H1 (cell line): ENCODE results near the gene RNGTT. TPM values are rescaled to one million over a fixed set of nuclear protein-coding genes. Genes with fewer than 3 reads are reported as not detected.

Experiments used
- CTCF ChIA-PET: fragments of 300-600 bp; sonication (Branson Sonifier 250); formaldehyde crosslinking; loops from one replicate; lab custom pipeline; 2021; ENCODE audit not compliant: partially characterized antibody; lab: Charles Lee
- POLR2A ChIA-PET: fragments of 300-600 bp; sonication (Branson Sonifier 250); formaldehyde crosslinking; loops from one replicate; lab custom pipeline; 2021; ENCODE audit warnings: inconsistent platforms; ENCODE audit not compliant: partially characterized antibody; lab: Charles Lee
- DNase-seq, 2 experiments: peaks; one replicate each; pipeline versions ENCODE4 v3.0.0 to v3.0.0-alpha.2; 2010 to 2022; ENCODE audit warnings: low spot score in 2 of 2, low read depth in 1 of 2, mixed read lengths in 1 of 2
- FAIRE-seq: peaks from 2 replicates; lab custom pipeline; 2011; peaks lifted over from hg19 to GRCh38; lab: Jason Lieb, UNC
- H2AFZ ChIP-seq: 2 replicates; pipeline ENCODE4 v1.8.1; 2012; ENCODE audit warnings: low read length, inconsistent platforms
- H2AK5ac ChIP-seq: 2 replicates; pipeline ENCODE4 v1.6.1; 2013; ENCODE audit warnings: low read depth, low read length
- H2BK120ac ChIP-seq: replicated peaks from 2 replicates; pipeline ENCODE3; 2013; ENCODE audit warnings: low read depth, low read length, inconsistent platforms
- H2BK12ac ChIP-seq: 2 replicates; pipeline ENCODE4 v1.6.1; 2013; ENCODE audit warnings: low read depth, low read length
- H2BK15ac ChIP-seq: 2 replicates; pipeline ENCODE4 v1.6.1; 2013; ENCODE audit warnings: low read length
- H2BK20ac ChIP-seq: 2 replicates; pipeline ENCODE4 v1.6.1; 2013; ENCODE audit warnings: low read length
- H2BK5ac ChIP-seq: 2 replicates; pipeline ENCODE4 v1.6.1; 2013; ENCODE audit warnings: low read depth, low read length
- H3K14ac ChIP-seq: 2 replicates; pipeline ENCODE4 v1.6.1; 2013; ENCODE audit warnings: inconsistent platforms; ENCODE audit not compliant: insufficient read length
- H3K18ac ChIP-seq: 2 replicates; pipeline ENCODE4 v1.6.1; 2013; ENCODE audit warnings: low read length; ENCODE audit errors: extremely low read depth
- H3K23ac ChIP-seq: 2 replicates; pipeline ENCODE4 v1.6.1; 2013; ENCODE audit warnings: inconsistent platforms; ENCODE audit not compliant: insufficient read length
- H3K23me2 ChIP-seq: 2 replicates; pipeline ENCODE4 v1.6.1; 2013; ENCODE audit warnings: low read depth, low read length
- H3K27ac ChIP-seq: 2 replicates; pipeline ENCODE4 v1.6.1; 2011; ENCODE audit warnings: low read depth, low read length, inconsistent platforms
- H3K27me3 ChIP-seq, 4 experiments: replicated peaks in 1 of 4; 1 replicate in 1 of 4; 2 replicates in 3 of 4; pipeline versions ENCODE4 v1.6.1 to v1.8.1; 2011 to 2013; ENCODE audit warnings: low read length in 3 of 4, mild to moderate bottlenecking in 3 of 4, inconsistent platforms in 2 of 4, mixed read lengths in 2 of 4, moderate library complexity in 1 of 4; ENCODE audit not compliant: control insufficient read depth in 3 of 4, insufficient read depth in 3 of 4; ENCODE audit errors: extremely low read depth in 1 of 4
- H3K36me3 ChIP-seq, 4 experiments: 2 replicates each; pipeline versions ENCODE4 v1.6.1 to v1.8.1; 2011 to 2013; ENCODE audit warnings: mild to moderate bottlenecking in 4 of 4, low read length in 3 of 4, moderate library complexity in 2 of 4, control low read depth in 1 of 4, inconsistent platforms in 1 of 4; ENCODE audit not compliant: insufficient read depth in 4 of 4, control insufficient read depth in 2 of 4
- H3K4ac ChIP-seq: replicated peaks from 2 replicates; pipeline ENCODE3; 2013; ENCODE audit warnings: low read length, low read depth, mixed read lengths, inconsistent platforms; ENCODE audit not compliant: insufficient read length
- H3K4me1 ChIP-seq, 4 experiments: replicated peaks in 1 of 4; 1 replicate in 1 of 4; 2 replicates in 3 of 4; pipeline versions ENCODE4 v1.6.1 to v1.8.1; 2011 to 2013; ENCODE audit warnings: low read length in 3 of 4, inconsistent platforms in 2 of 4, mixed read lengths in 1 of 4; ENCODE audit not compliant: insufficient read depth in 4 of 4, control insufficient read depth in 3 of 4
- H3K4me2 ChIP-seq, 2 experiments: 2 replicates each; pipeline versions ENCODE4 v1.6.1 to v1.8.1; 2011 to 2013; ENCODE audit warnings: low read depth in 2 of 2, low read length in 2 of 2, control low read depth in 1 of 2, inconsistent platforms in 1 of 2, mild to moderate bottlenecking in 1 of 2; ENCODE audit not compliant: insufficient read depth in 1 of 2
- H3K4me3 ChIP-seq, 4 experiments: fragments of 200-600, 300-600 bp in 1 of 4; sonication (generic), shearing (Covaris generic), sonication (Bioruptor Twin) in 1 of 4; 2 replicates each; pipeline versions ENCODE4 v1.5.1 to v1.8.1; 2011 to 2016; ENCODE audit warnings: low read length in 4 of 4, low read depth in 3 of 4, control low read depth in 2 of 4, inconsistent platforms in 2 of 4, mild to moderate bottlenecking in 2 of 4, mixed read lengths in 1 of 4, moderate library complexity in 1 of 4; ENCODE audit not compliant: insufficient read depth in 2 of 4; ENCODE audit errors: extremely low read depth in 1 of 4
- H3K56ac ChIP-seq: replicated peaks from 2 replicates; pipeline ENCODE3; 2013; ENCODE audit warnings: low read depth, mild to moderate bottlenecking, mixed read lengths, low read length, inconsistent platforms; ENCODE audit not compliant: insufficient read length
- H3K79me1 ChIP-seq: 2 replicates; pipeline ENCODE4 v1.6.1; 2013; ENCODE audit warnings: low read depth, low read length, control low read depth
- H3K79me2 ChIP-seq, 2 experiments: 2 replicates each; pipeline versions ENCODE4 v1.6.1 to v1.8.1; 2012 to 2013; ENCODE audit warnings: low read length in 2 of 2, mild to moderate bottlenecking in 2 of 2, inconsistent platforms in 1 of 2; ENCODE audit not compliant: insufficient read depth in 2 of 2, control insufficient read depth in 1 of 2
- H3K9ac ChIP-seq, 4 experiments: replicated peaks in 1 of 4; 1 replicate in 1 of 4; 2 replicates in 3 of 4; pipeline versions ENCODE4 v1.6.1 to v1.8.1; 2011 to 2013; ENCODE audit warnings: low read depth in 3 of 4, low read length in 3 of 4, control low read depth in 2 of 4, mild to moderate bottlenecking in 2 of 4, moderate library complexity in 2 of 4, inconsistent platforms in 1 of 4; ENCODE audit errors: extremely low read depth in 1 of 4
- H3K9me3 ChIP-seq, 2 experiments: 2 replicates each; pipeline versions ENCODE4 v1.6.1 to v1.8.1; 2012 to 2013; ENCODE audit warnings: mild to moderate bottlenecking in 2 of 2, moderate library complexity in 2 of 2, control low read depth in 1 of 2, inconsistent platforms in 1 of 2, low read depth in 1 of 2, low read length in 1 of 2, mixed read lengths in 1 of 2; ENCODE audit not compliant: insufficient read depth in 2 of 2
- H4K20me1 ChIP-seq, 2 experiments: replicated peaks in 1 of 2; 2 replicates each; pipeline versions ENCODE3 to v1.8.1; 2011 to 2013; ENCODE audit warnings: inconsistent platforms in 2 of 2, low read length in 2 of 2, mild to moderate bottlenecking in 1 of 2; ENCODE audit not compliant: insufficient read depth in 2 of 2, control insufficient read depth in 1 of 2
- H4K5ac ChIP-seq: 2 replicates; pipeline ENCODE4 v1.6.1; 2013; ENCODE audit warnings: low read length, low read depth, mixed read lengths, inconsistent platforms; ENCODE audit not compliant: insufficient read length
- H4K8ac ChIP-seq: 2 replicates; pipeline ENCODE4 v1.8.0; 2013; ENCODE audit warnings: mild to moderate bottlenecking, moderate library complexity, low read length, inconsistent platforms; ENCODE audit not compliant: insufficient read depth; ENCODE audit errors: extremely low read depth
- H4K91ac ChIP-seq: replicated peaks from 2 replicates; pipeline ENCODE3; 2013; ENCODE audit warnings: low read length, mixed read lengths, inconsistent platforms; ENCODE audit not compliant: insufficient read length
- CBX5 ChIP-seq: fragments of 300-800, 300-1000 bp; sonication (generic); IDR thresholded peaks from 2 replicates; pipeline ENCODE4 v1.7.1; 2016; ENCODE audit warnings: antibody characterized with exemption, low read length, low read depth
- EP300 ChIP-seq, 2 experiments: IDR thresholded peaks; 1 replicate in 1 of 2; 2 replicates in 1 of 2; pipeline ENCODE4 v1.6.1; 2011 to 2012; ENCODE audit warnings: low read depth in 2 of 2, low read length in 2 of 2, mild to moderate bottlenecking in 2 of 2, borderline replicate concordance in 1 of 2, inconsistent platforms in 1 of 2, moderate library complexity in 1 of 2
- GTF2F1 ChIP-seq: IDR thresholded peaks from 2 replicates; pipeline ENCODE4 v1.6.1; 2012; ENCODE audit warnings: low read depth, low read length, improper control_type of control experiment, borderline replicate concordance
- KDM5A ChIP-seq: fragments of 200-600 bp; IDR thresholded peaks from 2 replicates; pipeline ENCODE4 v1.7.1; 2012; ENCODE audit warnings: mild to moderate bottlenecking, low read length, inconsistent platforms, mixed read lengths
- PHF8 ChIP-seq: fragments of 200-600 bp; sonication (generic); conservative IDR thresholded peaks from 2 replicates; pipeline ENCODE4 v1.7.1; 2012; ENCODE audit warnings: low read depth, mild to moderate bottlenecking, inconsistent platforms, low read length, moderate library complexity
- POLR2A ChIP-seq, 2 experiments: IDR thresholded peaks; 1 replicate in 1 of 2; 2 replicates in 1 of 2; pipeline ENCODE4 v1.6.1; 2011; ENCODE audit warnings: low read depth in 2 of 2, low read length in 2 of 2, mild to moderate bottlenecking in 2 of 2; ENCODE audit errors: control extremely low read depth in 1 of 2
- POLR2AphosphoS5 ChIP-seq: IDR thresholded peaks from 2 replicates; pipeline ENCODE4 v1.6.1; 2011; ENCODE audit warnings: low read depth, low read length
- POU5F1 ChIP-seq: IDR thresholded peaks from 2 replicates; pipeline ENCODE4 v1.6.1; 2011; ENCODE audit warnings: low read depth, mild to moderate bottlenecking, low read length, moderate library complexity
- RBBP5 ChIP-seq: IDR thresholded peaks from 2 replicates; pipeline ENCODE4 v1.7.1; 2012; ENCODE audit warnings: low read depth, mild to moderate bottlenecking, inconsistent platforms, low read length, moderate library complexity, borderline replicate concordance
- SAP30 ChIP-seq: fragments of 300-600 bp; sonication (generic); IDR thresholded peaks from 2 replicates; pipeline ENCODE4 v1.7.1; 2012; ENCODE audit warnings: low read length, moderate library complexity, mild to moderate bottlenecking, inconsistent platforms; ENCODE audit not compliant: insufficient read depth, insufficient replicate concordance
- SIN3A ChIP-seq, 2 experiments: IDR thresholded peaks in 1 of 2; conservative IDR thresholded peaks in 1 of 2; 2 replicates each; pipeline ENCODE4 v1.6.1; 2011 to 2012; ENCODE audit warnings: low read length in 2 of 2, improper control_type of control experiment in 1 of 2, low read depth in 1 of 2, mild to moderate bottlenecking in 1 of 2
- SUZ12 ChIP-seq: fragments of 200-600 bp; sonication (generic); IDR thresholded peaks from 2 replicates; pipeline ENCODE4 v1.6.1; 2012; ENCODE audit warnings: mild to moderate bottlenecking, inconsistent platforms, low read length, moderate library complexity, mixed read lengths
- TAF7 ChIP-seq: optimal IDR thresholded peaks from 2 replicates; pipeline ENCODE3; 2011; ENCODE audit warnings: low read depth, mild to moderate bottlenecking, inconsistent platforms, low read length, moderate library complexity, borderline replicate concordance
- WGBS, 2 experiments: shearing (Covaris generic) in 1 of 2; methylation state at CpG; one replicate each; pipeline versions ENCODE4 v1.1.6 to v1.1.7; 2013 to 2015; ENCODE audit warnings: low lambda C conversion rate in 2 of 2, mixed read lengths in 2 of 2, inconsistent platforms in 1 of 2, low coverage in 1 of 2, missing lambda C conversion rate in 1 of 2; ENCODE audit not compliant: insufficient replicate concordance in 2 of 2, insufficient coverage in 1 of 2, insufficient read length in 1 of 2; ENCODE audit errors: extremely low coverage in 1 of 2, missing lambda C conversion rate in 1 of 2; 5-methylcytosine and 5-hydroxymethylcytosine counted together
- polyA plus RNA-seq, 7 experiments: library from polyadenylated mRNA; depleted of rRNA in 3 of 7; stranded (reverse) in 5 of 7; unstranded in 2 of 7; fragments of >200 nt in 5 of 7; fragments of 200-250 nt in 2 of 7; gene quantifications; 1 replicate in 5 of 7; 2 replicates in 1 of 7; 4 replicates in 1 of 7; pipeline versions ENCODE4 v1.2.1 to v1.2.3, GENCODE V29; 2011 to 2013; ENCODE audit warnings: missing spikeins in 2 of 7, mixed read lengths in 2 of 7
- total RNA-seq: library from RNA; stranded (reverse); fragmentation: NEBNext Ultra II Directional; extraction: Animal tissue kit (Norgen Biotek cat#: 25700); gene quantifications from 2 replicates; pipeline ENCODE4 v1.2.1, GENCODE V29; 2021
- TF ChIP-seq, protein P1 (sequence below): IDR thresholded peaks from 2 replicates; pipeline ENCODE4 v1.6.1; 2012; ENCODE audit warnings: inconsistent platforms

RNGTT gene
- total and polyA plus RNA-seq, 2 of the 8 experiments (the other 6 are each of a cell fraction or from before 2014, with no cell fraction given), result 3.6 to 21.2 TPM

DNA sequence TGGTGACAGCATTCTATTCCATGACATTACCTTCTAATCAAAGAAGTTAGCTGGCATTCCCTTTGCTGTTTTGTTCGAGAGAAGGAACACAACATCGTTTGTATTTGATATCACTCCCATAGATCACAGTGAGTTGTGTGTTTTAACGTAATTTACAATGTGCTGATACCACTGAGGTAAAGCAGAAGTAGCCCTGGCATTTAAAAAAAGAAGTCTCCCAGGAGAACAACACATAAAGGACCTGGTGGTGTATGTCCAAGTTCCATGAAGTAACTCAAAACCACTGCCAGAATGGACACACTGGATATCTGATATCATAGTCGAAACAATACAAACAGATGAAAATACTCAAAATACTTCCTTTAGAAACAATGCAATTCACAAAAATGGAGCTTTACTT, 351.7 kb downstream of the RNGTT start:
- 91% methylated on average over 4 of the region's 4 CpGs; no CpG with 5 or more reads in 1 of the 2 experiments for WGBS, 2 experiments
- CTCF ChIA-PET, result interaction anchor here (0.9 kb wide), 1 partner anchor 114 kb away, joined by 3 read pairs; no protein-coding TSS in a partner anchor
- FAIRE-seq, result no peak
- TF ChIP-seq SAP30 (no peak), POLR2AphosphoS5 (no peak), RBBP5 (no peak), EP300 (IDR thresholded peaks at IDR 0.05; ENCODE audit: borderline replicate concordance in 1 of 2, low read depth in 2 of 2, low read length in 2 of 2) (no peak), SIN3A (conservative IDR thresholded peaks at IDR 0.05 in 1 of 2, IDR thresholded peaks at IDR 0.05 in 1 of 2; ENCODE audit: low read depth in 1 of 2, low read length in 2 of 2) (no peak), POU5F1 (no peak), KDM5A (no peak), GTF2F1 (no peak), POLR2A (IDR thresholded peaks at IDR 0.05; ENCODE audit: control extremely low read depth in 1 of 2, low read depth in 2 of 2, low read length in 2 of 2) (no peak), SUZ12 (no peak), PHF8 (no peak), CBX5 (no peak), TAF7 (no peak)
- TF ChIP-seq, protein P1, sequence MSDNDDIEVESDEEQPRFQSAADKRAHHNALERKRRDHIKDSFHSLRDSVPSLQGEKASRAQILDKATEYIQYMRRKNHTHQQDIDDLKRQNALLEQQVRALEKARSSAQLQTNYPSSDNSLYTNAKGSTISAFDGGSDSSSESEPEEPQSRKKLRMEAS, result no peak

More for the DNA sequence above, 351.7 kb downstream of the RNGTT start:
- Histone ChIP-seq H3K4me2 (no peak overlapping the region), H3K4me3 (no peak overlapping the region), H3K79me1 (no peaks in the 10 kb centered on the region), H3K9ac (no peak overlapping the region), H2AK5ac (no peak overlapping the region), H3K27me3 (no peaks in the 10 kb centered on the region), H2BK15ac (no peak overlapping the region), H2BK12ac (no peak overlapping the region), H3K9me3 (no peaks in the 10 kb centered on the region; a peak in 1 of 4 replicates), H2BK120ac (no peak overlapping the region), H3K56ac (no peak overlapping the region), H3K4ac (no peak overlapping the region), H3K23me2 (no peaks in the 10 kb centered on the region), H4K5ac (no peak overlapping the region), H4K20me1 (no peaks in the 10 kb centered on the region), H4K91ac (no peak overlapping the region), H4K8ac (no peak overlapping the region), H3K4me1 (no peaks in the 10 kb centered on the region), H3K79me2 (no peaks in the 10 kb centered on the region), H3K23ac (no peak overlapping the region), H3K18ac (no peak overlapping the region), H3K27ac (no peak overlapping the region), H2AFZ (no peak overlapping the region), H3K14ac (no peak overlapping the region), H3K36me3 (peaks cover 0 to 3% (median 0%) of the 10 kb centered on the region in 4 experiments; a peak in 1 of 8 replicates), H2BK20ac (no peak overlapping the region), H2BK5ac (no peak overlapping the region)
- POLR2A ChIA-PET, result no interaction called here
- no peak for DNase-seq
